ENCODE data around the gene BIVM. TPM values are rescaled to one million over a fixed set of nuclear protein-coding genes. Genes with fewer than 3 reads are reported as not detected.

The BIVM gene
- polyA plus RNA-seq, 1 donor (not counting 4 experiments of a cell fraction or from before 2014, with no cell fraction given): 20.7 TPM

- FAIRE-seq: no peak
- dilution Hi-C loops (cut with MboI; ENCODE audit: extremely low pct_ligation_motif_present, low sequenced_read_pairs): no loop called here
These were observed 28.5 kb upstream of the BIVM start for GRCh38 chr13:102770435-102770834.

GRCh38 chr13:102771298-102772041 lies 27.4 kb upstream of the BIVM start:
- no peak for FAIRE-seq

More at GRCh38 chr13:102770435-102770834, 28.5 kb upstream of the BIVM start:
- H3K79me2 ChIP-seq (ENCODE audit: control insufficient read depth, insufficient read depth, low read length): peaks cover 10% of the 10 kb centered on the region
- no peak overlapping the region for H3K4me2 ChIP-seq (ENCODE audit: control insufficient read depth, extremely low read depth, insufficient read depth, low read depth, low read length)
- H4K20me1 ChIP-seq (ENCODE audit: control insufficient read depth, extremely low read depth, insufficient read depth, low read length): no peaks in the 10 kb centered on the region
- H3K4me3 ChIP-seq (ENCODE audit: control insufficient read depth in 2 of 3, extremely low read depth in 1 of 3, insufficient read depth in 2 of 3, low read depth in 1 of 3, low read length in 3 of 3): no peak overlapping the region
- no peaks in the 10 kb centered on the region for H3K9me1 ChIP-seq (ENCODE audit: control insufficient read depth, extremely low read depth, insufficient read depth, low read length)
- no peaks in the 10 kb centered on the region for H3K36me3 ChIP-seq (ENCODE audit: control insufficient read depth in 2 of 2, extremely low read depth in 1 of 2, insufficient read depth in 2 of 2, low read length in 2 of 2)
- H3K27ac ChIP-seq (ENCODE audit: control insufficient read depth, insufficient read depth, low read length): no peak overlapping the region
- no peak overlapping the region for H3K9ac ChIP-seq (ENCODE audit: control insufficient read depth, extremely low read depth, insufficient read depth, low read length)
- H3K9me3 ChIP-seq (ENCODE audit: control insufficient read depth, low read depth, low read length): no peaks in the 10 kb centered on the region
- no peak for DNase-seq (ENCODE audit: low read depth, low spot score)
- no peak for TF ChIP-seq CTCF (optimal IDR thresholded peaks at IDR 0.05 in 1 of 3, IDR thresholded peaks at IDR 0.05 in 1 of 3, conservative IDR thresholded peaks at IDR 0.05 in 1 of 3; ENCODE audit: extremely low read depth in 1 of 3, insufficient read depth in 2 of 3, low read length in 3 of 3)
- no peak for TF ChIP-seq EZH2 (IDR thresholded peaks at IDR 0.05; ENCODE audit: low read length)
- H2AFZ ChIP-seq (ENCODE audit: control insufficient read depth, low read length): no peak overlapping the region
- H3K27me3 ChIP-seq (ENCODE audit: control insufficient read depth, extremely low read depth, insufficient read depth, low read length): no peaks in the 10 kb centered on the region
- peaks cover 7% of the 10 kb centered on the region for H3K4me1 ChIP-seq (ENCODE audit: control insufficient read depth, extremely low read depth, insufficient read depth, low read length)

More at GRCh38 chr13:102771298-102772041, 27.4 kb upstream of the BIVM start:
- H3K4me1 ChIP-seq (ENCODE audit: control insufficient read depth, extremely low read depth, insufficient read depth, low read length): peaks cover 7% of the 10 kb centered on the region
- H3K79me2 ChIP-seq (ENCODE audit: control insufficient read depth, insufficient read depth, low read length): peaks cover 10% of the 10 kb centered on the region
- no peaks in the 10 kb centered on the region for H3K9me1 ChIP-seq (ENCODE audit: control insufficient read depth, extremely low read depth, insufficient read depth, low read length)
- DNase-seq (ENCODE audit: low read depth, low spot score): no peak
- H4K20me1 ChIP-seq (ENCODE audit: control insufficient read depth, extremely low read depth, insufficient read depth, low read length): no peaks in the 10 kb centered on the region
- no peak overlapping the region for H2AFZ ChIP-seq (ENCODE audit: control insufficient read depth, low read length)
- H3K4me2 ChIP-seq (ENCODE audit: control insufficient read depth, extremely low read depth, insufficient read depth, low read depth, low read length): no peak overlapping the region
- no peaks in the 10 kb centered on the region for H3K27me3 ChIP-seq (ENCODE audit: control insufficient read depth, extremely low read depth, insufficient read depth, low read length)
- dilution Hi-C loops (cut with MboI; ENCODE audit: extremely low pct_ligation_motif_present, low sequenced_read_pairs): no loop called here
- H3K4me3 ChIP-seq (ENCODE audit: control insufficient read depth in 2 of 3, extremely low read depth in 1 of 3, insufficient read depth in 2 of 3, low read depth in 1 of 3, low read length in 3 of 3): no peak overlapping the region
- no peaks in the 10 kb centered on the region for H3K36me3 ChIP-seq (ENCODE audit: control insufficient read depth in 2 of 2, extremely low read depth in 1 of 2, insufficient read depth in 2 of 2, low read length in 2 of 2)
- TF ChIP-seq EZH2 (IDR thresholded peaks at IDR 0.05; ENCODE audit: low read length) (no peak), CTCF (optimal IDR thresholded peaks at IDR 0.05 in 1 of 3, IDR thresholded peaks at IDR 0.05 in 1 of 3, conservative IDR thresholded peaks at IDR 0.05 in 1 of 3; ENCODE audit: extremely low read depth in 1 of 3, insufficient read depth in 2 of 3, low read length in 3 of 3) (no peak)
- H3K9ac ChIP-seq (ENCODE audit: control insufficient read depth, extremely low read depth, insufficient read depth, low read length): no peak overlapping the region
- H3K27ac ChIP-seq (ENCODE audit: control insufficient read depth, insufficient read depth, low read length): no peak overlapping the region
- H3K9me3 ChIP-seq (ENCODE audit: control insufficient read depth, low read depth, low read length): no peaks in the 10 kb centered on the region
